DOHH2 (cell line): ENCODE results near the gene SLIT2.

ENCODE experiments used
- EZH2phosphoT487 ChIP-seq: fragments of 200-600 bp; sonication (generic); IDR thresholded peaks from 2 replicates; pipeline ENCODE4 v1.6.1; 2017; ENCODE audit warnings: borderline replicate concordance, mild to moderate bottlenecking, antibody characterized with exemption, low read length, moderate library complexity, mixed read lengths
- TF ChIP-seq, protein P1 (sequence below): fragments of 200-600 bp; sonication (generic); IDR thresholded peaks from one replicate; pipeline ENCODE4 v1.5.1; 2014; ENCODE audit warnings: antibody characterized with exemption, mild to moderate bottlenecking, low read depth, low read length; ENCODE audit not compliant: poor library complexity, severe bottlenecking

GRCh38 chr4:20264688-20265087 lies 13.0 kb downstream of the SLIT2 start:
- TF ChIP-seq, protein P1, sequence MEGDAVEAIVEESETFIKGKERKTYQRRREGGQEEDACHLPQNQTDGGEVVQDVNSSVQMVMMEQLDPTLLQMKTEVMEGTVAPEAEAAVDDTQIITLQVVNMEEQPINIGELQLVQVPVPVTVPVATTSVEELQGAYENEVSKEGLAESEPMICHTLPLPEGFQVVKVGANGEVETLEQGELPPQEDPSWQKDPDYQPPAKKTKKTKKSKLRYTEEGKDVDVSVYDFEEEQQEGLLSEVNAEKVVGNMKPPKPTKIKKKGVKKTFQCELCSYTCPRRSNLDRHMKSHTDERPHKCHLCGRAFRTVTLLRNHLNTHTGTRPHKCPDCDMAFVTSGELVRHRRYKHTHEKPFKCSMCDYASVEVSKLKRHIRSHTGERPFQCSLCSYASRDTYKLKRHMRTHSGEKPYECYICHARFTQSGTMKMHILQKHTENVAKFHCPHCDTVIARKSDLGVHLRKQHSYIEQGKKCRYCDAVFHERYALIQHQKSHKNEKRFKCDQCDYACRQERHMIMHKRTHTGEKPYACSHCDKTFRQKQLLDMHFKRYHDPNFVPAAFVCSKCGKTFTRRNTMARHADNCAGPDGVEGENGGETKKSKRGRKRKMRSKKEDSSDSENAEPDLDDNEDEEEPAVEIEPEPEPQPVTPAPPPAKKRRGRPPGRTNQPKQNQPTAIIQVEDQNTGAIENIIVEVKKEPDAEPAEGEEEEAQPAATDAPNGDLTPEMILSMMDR: no peak
- no peak for TF ChIP-seq EZH2phosphoT487
